GM18511 (cell line): ENCODE results near the gene DDRGK1.

Experiments used
- ATAC-seq: cut with Tn5 transposase; IDR thresholded peaks from one replicate; pipeline ENCODE4 v1.9.1; 2021; ENCODE audit warnings: mild to moderate bottlenecking, moderate library complexity; ENCODE audit not compliant: unreplicated experiment

DDRGK1 gene

DNA sequence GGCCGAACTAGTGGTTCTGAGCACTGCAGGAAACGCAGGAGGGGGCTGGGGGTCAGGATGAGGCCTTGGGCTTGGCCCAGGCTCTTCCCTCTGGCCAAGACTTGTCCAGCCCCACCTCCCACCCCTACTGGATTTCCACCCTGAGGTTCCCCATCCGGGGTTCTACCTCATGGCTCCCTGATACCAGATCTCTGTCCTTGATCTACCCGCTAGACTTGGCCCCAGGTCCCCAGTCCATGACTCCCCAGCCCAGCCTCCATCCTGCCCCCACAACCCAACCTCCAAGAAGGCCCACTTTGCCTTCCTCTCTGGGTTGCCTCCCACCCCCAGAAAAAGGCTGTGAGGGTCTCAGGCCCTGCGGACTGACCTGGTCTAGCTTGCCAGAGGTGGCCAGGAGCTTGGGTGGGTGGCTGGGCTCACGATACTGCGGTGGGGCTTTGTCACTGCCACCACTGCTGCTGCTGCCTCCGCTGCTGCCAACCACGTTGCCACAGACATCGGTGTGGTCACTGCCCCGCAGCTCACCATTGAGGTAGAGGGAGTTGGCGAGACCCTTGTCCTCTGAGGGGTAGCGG lies 38.1 kb downstream of the DDRGK1 start:
- no peak for ATAC-seq

DNA sequence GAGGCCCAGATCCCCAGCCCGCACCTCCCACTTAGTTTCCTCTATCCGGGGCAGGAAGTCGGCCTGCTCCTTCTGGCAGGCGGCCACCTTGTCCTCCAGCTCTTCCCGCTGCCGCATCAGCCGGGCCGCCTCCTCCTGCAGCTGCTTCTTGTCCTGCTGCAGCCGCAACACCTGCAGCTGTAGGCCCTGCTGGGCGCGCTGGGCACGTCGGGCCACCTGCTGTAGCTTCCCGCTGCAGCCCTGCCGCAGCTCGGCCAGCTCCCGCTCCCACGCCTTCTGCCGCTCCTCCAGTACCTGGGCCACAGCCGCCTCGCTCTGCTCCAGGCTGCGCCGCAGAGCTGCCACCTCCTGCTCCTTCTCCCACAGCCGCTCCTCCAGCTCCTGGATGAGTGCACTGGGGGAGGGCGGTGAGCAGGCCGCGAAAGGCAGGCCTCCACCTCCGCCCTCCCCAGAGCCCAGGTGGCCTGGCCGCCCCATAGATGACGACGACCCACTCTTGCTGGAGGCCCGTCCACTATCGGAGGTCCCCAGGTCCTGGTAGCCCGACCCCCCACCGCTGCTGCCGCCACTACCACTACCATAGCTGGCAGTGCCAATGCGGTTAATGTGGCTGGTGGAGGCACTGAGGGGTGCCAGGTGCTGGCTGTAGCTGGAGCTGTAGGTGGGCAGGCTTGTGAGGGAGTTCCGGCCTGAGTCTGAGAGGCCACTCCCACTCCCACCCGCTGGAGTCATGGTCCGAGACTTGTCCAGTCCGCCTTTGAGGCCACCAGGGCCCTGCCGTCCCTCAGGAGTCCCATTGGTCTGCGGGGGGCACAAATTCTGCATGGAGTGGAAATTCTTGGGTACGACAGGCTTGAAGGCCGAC lies 38.8 kb downstream of the DDRGK1 start:
- ATAC-seq, result no peak

DNA sequence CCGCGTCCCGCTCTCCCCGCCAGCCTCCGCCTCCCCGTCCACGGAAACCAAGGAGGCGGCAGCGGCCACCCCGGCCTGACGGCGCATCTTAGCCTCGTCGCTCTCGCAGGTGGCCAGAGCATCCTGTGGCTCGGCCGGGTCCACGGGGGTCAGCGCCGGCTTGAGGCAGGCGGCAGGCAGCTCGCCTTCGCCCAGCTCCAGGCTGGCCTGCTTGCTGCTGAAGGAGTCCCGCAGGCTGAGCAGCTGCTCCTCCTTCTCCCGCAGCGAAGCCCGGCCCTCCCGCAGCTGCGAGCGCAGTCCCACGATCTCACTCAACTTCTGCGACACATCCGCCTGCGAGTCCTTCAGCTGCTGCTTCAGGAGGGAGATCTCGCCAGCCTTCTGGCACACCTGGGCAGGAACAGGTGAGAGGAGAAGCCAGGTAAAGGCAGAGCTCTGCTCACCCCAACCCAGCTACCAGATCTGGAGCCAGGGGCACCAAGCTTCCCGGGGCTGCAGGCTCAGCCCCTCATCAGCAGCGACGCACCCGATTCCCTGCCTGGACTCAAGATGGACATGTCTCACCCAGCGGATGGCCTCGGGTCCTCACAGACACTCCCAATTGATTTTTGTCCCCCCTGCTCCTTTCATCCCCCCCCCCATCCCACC lies 39.6 kb downstream of the DDRGK1 start:
- no peak for ATAC-seq

DNA sequence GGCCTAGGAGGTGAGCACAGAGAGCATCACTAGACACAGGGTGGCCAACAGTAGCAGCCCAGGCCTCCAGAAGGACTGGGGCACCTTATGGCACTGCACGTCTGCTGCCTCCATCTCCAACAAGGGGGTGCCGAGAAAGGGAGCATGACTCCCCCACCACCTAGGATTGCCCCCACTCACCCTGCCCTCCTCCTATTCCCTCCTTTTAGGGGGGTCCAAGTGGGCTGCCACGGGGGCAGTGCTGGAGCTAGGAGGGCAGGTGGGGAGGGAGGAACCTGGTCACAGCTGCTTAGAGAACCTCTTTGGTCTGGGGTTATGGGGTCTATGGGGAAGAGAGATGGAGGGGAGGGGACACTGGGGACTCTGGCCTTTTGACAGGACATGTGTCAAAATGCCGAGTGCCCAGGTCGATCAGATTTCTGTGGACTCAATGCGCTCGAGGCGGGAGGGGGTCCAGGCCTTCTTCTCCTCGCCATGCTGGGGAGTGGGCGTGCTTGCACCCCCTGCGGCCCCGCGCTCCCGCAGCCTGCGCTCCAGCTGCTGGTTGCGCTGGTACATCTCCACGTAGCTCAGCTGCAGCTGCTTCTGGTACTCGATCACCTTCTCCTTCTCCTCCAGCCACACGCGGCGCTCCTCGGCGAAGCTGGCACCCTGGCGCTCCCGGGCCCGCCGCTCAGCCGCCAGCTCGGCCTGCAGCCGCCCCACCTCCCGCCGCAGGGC lies 40.3 kb downstream of the DDRGK1 start:
- no peak for ATAC-seq

DNA sequence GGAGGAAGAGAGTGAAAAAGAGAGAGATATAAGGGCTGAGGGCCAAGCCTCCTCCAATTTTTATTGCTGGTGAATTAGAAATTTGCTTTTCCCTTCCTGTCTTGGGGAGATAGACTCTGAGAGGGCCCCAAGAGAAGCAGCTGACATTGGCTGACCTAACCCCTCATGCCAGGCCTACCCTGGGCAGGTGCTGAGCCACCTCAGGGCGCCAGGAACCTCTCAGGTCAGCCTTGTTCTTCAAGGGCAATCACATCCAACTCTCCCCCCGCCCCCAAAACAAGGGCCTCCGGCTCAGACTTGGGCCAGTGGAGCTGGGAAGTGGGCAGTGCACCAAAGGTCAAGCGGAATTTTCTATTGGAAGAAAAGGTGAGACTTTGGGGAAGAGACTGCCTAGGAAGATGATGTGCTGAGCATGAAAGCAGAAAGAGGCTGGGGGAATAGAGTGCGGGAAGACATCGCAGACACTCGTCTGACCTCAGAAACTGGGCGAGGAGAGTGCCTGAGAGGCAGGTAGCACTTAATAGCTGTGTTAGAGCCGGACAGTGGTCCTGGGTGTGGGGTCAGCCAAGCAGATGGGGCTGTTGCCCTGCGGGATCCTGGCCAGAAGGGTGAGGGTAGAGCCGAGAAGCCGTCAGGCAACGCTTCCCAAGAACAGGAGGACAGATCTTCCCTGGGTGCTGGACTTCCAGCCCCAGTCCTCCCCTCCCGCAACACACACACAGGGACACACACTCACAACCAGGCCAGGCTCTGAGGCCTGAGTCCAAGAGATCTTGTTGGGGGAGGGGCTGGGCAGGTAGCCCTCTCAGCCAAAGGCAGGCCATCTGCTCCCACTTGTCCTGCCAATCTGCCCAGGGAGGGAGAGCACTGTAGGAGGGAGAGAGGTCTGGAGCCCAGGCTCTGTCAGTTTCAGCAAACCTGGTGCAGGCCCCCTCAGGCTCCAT lies 41.1 kb downstream of the DDRGK1 start:
- no peak for ATAC-seq

DNA sequence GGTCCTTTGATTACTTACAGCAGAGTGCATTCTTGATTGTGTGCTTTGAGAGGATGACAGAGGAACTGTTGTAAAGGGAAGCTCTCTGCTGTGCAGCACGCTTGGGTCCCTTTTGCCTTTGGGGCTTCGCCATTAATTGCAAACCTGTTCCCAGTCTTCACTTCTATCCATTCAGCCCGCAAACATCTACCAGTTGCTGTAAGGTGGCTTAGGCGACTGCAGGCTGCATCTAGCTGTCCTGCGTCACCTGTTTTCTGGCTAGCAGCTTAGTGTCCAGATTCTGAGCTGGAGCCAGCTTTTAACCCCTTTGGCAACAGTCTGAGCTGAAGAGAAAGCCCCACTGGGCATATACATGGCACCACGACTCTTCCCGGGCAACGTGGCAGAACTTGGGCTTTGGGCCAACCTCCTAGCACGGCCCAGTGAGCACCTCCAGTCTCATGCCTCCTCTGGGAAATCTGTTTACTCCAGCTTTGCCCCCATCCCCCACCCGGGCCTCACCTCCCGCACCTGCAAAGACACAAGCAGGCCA lies 42.3 kb downstream of the DDRGK1 start:
- ATAC-seq, result no peak

DNA sequence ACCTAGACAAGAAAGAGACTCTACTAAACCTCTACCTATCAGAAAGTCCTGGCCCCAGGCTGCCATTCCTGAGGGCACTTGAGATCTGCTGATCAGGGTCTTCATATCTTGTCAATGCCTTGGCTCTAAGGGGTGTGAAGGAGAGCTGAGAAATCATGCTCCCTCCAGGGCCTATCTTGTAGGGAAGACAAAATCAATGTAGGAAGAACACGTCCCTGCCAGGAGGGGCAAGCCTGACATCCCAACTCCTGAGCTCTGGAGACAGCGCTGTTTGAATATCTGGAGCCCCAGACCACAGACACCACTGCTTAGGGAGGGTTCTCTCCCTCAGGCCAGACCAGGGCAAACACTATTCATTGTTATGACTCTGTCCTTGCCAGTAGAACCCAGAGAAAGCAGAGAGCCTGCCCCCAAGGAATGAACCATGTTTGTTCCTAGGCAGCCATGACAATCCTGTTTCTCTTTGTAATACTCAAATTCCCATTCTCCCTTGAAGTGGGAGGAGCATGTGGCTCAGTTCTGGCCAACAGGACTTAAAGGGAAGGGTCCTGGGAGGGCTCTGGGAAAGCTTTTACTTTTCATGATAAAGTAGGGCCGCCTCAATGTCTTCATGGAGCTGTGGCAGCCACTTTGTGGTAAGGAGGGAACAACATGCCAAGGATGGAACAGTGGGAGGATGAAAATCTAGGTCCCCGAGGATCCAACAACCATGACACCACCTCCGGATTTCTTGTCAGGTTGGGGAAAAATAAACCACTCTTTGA lies 43.0 kb downstream of the DDRGK1 start:
- ATAC-seq, result no peak

DNA sequence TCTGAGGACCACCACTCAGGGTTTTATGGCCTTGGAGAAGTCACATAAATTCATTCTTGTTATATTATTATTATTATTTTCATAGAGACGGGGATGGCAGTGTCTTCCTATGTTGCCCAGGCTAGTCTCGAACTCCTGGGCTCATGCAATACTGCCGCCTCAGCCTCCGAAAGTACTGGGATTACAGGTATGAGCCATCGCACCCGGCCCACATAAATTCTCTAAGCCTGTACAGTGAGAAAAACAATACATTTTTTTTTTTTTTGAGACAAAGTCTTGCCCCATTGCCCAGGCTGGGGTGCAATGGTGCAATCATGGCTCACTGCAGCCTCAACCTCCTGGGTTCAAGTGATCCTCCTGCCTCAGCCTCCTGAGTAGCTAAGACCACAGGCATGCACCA lies 44.1 kb downstream of the DDRGK1 start:
- ATAC-seq, result no peak

DNA sequence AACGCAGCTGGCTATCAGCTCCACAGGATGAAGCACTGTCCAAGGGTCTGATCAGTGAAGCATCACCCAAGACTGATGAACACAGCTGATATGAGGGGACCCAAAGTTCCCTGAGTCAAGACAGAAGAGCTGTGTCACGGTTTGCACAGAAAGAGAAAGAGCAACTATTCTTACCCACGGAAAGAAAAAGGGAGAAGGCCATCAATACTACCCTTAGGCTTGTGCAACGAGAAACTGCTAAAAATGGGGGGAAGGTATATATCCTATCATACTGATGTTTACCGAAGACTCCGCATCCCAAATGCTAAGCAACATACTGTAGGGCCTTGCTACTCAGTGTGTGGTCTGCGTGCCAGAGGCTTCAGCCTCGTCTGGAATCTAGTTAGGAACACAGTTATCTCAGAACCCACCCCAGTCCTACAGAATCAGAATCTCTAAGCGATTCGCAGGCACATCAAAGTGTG lies 45.5 kb downstream of the DDRGK1 start:
- ATAC-seq, result no peak

DNA sequence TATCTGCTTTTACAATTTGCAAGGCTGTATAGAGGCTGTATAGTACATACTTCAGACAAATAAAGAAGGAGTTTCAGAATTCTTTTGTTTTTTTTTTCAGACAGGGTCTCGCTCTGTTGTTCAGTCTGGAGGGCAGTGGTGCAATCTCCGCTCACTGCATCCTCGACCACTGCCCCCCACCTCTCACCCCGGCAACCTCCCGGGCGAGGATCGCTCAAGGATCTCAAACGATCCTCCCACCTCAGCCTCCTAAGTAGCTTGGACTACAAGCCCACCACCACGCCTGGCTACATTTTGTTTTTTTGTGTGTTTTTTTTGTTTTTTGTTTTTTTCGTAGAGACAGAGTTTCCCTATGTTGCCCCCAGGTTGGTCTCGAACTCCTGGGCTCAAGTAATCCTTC lies 46.7 kb downstream of the DDRGK1 start:
- no peak for ATAC-seq

DNA sequence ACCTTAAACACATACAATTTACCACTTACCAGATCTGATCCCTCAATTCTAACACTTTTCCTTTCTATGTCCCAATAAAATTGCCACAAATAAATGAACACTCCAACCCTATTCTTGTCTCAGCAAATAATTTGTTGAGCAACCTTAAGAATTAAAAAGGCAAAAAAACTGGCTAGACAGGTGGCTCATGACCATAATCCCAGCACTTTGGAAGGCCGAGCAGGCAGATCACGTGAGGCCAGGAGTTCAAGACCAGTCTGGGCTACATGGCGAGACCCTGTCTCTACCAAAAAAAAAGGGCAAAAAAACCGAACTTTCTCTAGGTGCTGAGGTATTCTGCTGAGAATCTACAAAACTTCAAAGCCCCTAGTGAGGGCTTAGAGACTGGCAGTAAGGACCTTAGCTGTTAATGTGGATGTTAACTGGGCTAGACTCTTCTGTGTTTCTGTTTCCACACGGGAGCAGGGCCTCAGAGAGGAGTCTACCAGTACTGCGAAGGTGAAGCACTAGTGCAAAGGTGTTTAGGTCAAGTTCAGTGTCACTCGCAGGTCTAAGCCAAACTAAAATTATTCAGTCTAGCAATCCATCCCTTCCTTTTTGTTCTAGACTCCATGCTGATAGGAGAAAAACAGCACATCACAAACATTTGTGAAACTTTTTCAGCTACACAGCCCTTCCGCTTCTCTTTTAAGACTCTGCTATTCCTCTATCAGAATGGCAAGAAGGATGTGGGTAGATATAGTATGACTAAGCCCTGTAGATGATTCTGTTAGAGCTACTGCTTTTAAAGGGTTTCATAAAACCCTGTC lies 47.5 kb downstream of the DDRGK1 start:
- peak; percentile 76 for ATAC-seq

DNA sequence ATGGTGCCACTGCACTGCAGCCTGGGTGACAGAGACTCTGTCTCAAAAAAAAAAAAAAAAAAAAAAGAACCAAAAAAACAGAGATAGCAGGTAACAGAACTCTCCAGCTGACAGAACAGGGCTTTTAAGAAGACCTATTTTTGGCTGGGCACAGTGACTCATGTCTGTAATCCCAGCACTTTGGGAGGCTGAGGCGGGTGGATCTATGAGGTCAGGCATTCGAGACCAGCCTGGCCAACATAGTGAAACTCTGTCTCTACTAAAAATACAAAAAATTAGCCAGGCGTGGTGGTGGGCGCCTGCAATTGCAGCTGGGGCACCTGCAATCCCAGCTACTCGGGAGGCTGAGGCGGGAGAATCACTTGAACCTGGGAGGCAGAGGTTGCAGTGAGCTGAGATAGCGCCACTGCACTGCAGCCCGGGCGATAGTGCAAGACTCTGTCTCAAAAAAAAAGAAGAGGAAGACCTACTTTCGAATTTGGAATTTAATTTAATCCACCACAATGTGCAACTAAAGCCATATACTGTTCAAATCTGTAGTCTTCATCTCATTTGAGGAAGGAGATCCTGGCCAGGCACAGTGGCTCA lies 52.3 kb downstream of the DDRGK1 start:
- ATAC-seq, result peak; percentile 67

DNA sequence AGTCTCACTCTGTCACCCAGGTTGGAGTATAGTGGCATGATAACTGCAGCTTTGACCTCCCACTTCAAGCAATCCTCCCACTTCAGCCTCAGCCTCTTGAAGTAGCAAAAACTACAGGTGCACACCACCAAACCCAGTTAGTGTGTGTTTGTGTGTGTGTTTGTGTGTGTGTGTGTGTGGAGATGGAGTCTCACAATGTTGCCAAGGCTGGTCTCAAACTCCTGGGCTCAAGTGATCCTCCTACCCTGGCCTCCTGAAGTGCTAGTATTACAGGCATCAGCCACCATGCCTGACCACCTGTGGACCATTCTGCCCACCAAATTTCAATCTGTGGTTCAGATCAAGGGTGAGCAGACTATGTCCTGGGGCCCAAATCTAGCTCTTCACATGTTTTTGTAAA lies 53.6 kb downstream of the DDRGK1 start:
- ATAC-seq, result no peak

DNA sequence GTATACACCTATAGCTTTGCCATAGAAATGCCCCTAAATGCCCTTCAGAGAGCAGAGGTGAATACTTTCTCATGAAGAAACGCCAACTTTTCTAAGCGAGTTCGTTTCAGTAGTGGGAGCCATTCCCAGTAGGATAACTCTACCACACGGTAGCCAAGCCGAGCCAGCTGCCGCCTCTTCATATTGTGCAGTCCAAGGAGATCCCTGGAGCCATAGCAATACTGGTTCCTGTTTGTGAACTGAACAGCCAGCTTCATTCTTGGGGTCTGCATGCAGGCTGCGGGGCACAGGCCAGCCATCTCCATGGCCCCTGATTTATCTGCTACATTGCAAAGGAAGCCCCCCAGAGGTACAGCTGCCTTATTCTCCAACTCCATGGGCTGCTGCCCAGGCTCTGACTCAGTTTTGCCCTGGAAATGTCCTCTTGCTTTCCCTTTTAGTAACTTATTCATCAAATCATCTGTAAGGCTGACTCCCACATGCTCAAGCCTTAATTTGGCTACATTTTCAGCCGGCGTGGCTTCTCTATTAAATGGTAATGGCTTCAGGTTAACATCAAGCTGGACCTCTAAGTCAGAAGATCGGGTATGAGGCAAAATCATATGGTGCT lies 57.6 kb downstream of the DDRGK1 start:
- ATAC-seq, result no peak

DNA sequence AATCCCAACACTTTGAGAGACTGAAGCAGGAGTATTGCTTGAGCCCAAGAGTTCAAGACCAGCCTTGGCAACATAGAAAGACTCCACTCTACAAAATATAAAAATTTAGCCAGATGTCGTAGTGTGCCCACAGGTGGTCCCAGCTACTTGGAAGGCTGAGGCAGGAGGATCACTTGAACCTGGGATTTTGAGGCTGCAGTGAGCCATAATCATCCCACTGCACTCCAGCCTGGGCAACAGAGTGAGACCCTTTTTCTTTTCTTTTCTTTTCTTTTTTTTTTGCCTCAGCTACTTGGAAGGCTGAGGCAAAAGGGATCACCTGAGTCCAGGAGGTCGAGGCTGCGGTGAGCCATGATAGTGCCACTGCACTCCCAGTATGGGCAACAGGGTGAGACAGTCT lies 62.7 kb downstream of the DDRGK1 start:
- ATAC-seq, result no peak
